ENCODE measurements around the gene ERGIC1.

DNA sequence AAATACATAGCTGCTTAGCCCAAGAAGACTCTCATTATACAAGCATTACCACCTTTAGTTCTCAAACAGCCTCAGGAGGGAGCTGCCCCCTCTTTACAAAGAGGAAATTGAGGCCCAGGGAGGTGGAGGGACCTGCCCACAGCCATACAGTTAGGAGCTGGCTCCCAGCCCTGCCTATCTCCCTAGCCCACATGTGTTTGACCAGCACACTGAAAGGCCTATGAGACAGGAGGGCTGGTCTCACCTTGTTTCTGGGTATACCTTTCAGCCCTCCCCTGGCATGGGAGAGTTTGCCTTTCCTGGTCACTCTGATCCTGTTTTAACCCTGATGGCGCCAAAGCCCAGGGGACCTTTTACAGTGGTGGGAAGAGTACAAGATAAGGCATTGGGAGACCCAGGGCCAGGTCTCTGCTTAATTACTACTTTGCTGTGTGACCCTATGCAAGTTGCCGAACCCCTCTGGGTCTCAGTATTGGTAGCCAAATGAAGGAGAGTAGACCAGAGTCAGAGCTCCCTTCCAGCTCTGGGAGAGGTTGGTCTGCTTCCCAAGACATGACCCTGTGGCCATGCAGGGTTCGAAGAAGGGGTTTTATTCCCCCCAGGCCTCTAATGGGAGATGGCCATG lies 64.3 kb downstream of the ERGIC1 start:
- TF ChIP-seq POLR2A (IDR thresholded peaks at IDR 0.05), result no peak
- TF ChIP-seq, protein P1, sequence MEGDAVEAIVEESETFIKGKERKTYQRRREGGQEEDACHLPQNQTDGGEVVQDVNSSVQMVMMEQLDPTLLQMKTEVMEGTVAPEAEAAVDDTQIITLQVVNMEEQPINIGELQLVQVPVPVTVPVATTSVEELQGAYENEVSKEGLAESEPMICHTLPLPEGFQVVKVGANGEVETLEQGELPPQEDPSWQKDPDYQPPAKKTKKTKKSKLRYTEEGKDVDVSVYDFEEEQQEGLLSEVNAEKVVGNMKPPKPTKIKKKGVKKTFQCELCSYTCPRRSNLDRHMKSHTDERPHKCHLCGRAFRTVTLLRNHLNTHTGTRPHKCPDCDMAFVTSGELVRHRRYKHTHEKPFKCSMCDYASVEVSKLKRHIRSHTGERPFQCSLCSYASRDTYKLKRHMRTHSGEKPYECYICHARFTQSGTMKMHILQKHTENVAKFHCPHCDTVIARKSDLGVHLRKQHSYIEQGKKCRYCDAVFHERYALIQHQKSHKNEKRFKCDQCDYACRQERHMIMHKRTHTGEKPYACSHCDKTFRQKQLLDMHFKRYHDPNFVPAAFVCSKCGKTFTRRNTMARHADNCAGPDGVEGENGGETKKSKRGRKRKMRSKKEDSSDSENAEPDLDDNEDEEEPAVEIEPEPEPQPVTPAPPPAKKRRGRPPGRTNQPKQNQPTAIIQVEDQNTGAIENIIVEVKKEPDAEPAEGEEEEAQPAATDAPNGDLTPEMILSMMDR (IDR thresholded peaks at IDR 0.05), result no peak

Data from body of pancreas (tissue), 4 donors.